ENCODE results near the gene MRPL40.

DNA sequence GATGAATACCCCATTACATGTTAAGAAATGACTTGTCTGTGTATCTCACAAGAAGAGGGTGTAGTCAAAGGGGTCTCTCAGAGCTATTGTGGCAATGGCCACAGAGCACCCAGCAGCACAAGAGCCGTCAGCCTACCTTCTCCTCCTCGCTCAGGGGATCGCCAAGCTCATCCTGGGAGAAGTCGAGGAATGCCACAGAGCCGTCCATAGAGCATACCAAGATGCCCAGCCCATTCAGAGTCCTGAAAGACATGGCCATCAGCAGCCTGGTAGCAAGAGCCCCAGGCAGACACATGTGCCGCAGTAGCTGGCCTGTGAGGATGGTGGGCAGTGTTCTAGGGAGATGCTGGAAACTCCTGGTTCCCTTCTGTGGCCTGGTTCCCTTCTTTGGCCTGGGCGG lies 44.8 kb upstream of the MRPL40 start:
- TF ChIP-seq, protein P1, sequence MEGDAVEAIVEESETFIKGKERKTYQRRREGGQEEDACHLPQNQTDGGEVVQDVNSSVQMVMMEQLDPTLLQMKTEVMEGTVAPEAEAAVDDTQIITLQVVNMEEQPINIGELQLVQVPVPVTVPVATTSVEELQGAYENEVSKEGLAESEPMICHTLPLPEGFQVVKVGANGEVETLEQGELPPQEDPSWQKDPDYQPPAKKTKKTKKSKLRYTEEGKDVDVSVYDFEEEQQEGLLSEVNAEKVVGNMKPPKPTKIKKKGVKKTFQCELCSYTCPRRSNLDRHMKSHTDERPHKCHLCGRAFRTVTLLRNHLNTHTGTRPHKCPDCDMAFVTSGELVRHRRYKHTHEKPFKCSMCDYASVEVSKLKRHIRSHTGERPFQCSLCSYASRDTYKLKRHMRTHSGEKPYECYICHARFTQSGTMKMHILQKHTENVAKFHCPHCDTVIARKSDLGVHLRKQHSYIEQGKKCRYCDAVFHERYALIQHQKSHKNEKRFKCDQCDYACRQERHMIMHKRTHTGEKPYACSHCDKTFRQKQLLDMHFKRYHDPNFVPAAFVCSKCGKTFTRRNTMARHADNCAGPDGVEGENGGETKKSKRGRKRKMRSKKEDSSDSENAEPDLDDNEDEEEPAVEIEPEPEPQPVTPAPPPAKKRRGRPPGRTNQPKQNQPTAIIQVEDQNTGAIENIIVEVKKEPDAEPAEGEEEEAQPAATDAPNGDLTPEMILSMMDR (IDR thresholded peaks at IDR 0.05 in 2 of 3, conservative IDR thresholded peaks at IDR 0.05 in 1 of 3; ENCODE audit: borderline replicate concordance in 1 of 3, insufficient read depth in 1 of 3, low read depth in 2 of 3, low read length in 2 of 3), result no peak
- TF ChIP-seq, protein P2, sequence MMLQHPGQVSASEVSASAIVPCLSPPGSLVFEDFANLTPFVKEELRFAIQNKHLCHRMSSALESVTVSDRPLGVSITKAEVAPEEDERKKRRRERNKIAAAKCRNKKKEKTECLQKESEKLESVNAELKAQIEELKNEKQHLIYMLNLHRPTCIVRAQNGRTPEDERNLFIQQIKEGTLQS (IDR thresholded peaks at IDR 0.05), result no peak
- no peak for TF ChIP-seq POLR2AphosphoS5 (IDR thresholded peaks at IDR 0.05; ENCODE audit: low read depth, low read length)
- TF ChIP-seq POLR2A (IDR thresholded peaks at IDR 0.05; ENCODE audit: borderline replicate concordance, extremely low read depth, insufficient read depth, insufficient read length), result no peak
- TF ChIP-seq, protein P3, sequence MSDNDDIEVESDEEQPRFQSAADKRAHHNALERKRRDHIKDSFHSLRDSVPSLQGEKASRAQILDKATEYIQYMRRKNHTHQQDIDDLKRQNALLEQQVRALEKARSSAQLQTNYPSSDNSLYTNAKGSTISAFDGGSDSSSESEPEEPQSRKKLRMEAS (IDR thresholded peaks at IDR 0.05), result no peak
- no peak for TF ChIP-seq EZH2 (IDR thresholded peaks at IDR 0.05)
- TF ChIP-seq EZH2phosphoT487 (IDR thresholded peaks at IDR 0.05; ENCODE audit: borderline replicate concordance), result no peak
- no peak for TF ChIP-seq RAD21 (IDR thresholded peaks at IDR 0.05; ENCODE audit: low read depth)
- no peak for TF ChIP-seq ZNF274 (IDR thresholded peaks at IDR 0.05; ENCODE audit: low read depth, low read length)
- TF ChIP-seq CBX3 (IDR thresholded peaks at IDR 0.05; ENCODE audit: low read depth), result no peak
- no peak for TF ChIP-seq SIN3A (IDR thresholded peaks at IDR 0.05; ENCODE audit: low read depth)
- no peak for TF ChIP-seq YY1 (IDR thresholded peaks at IDR 0.05; ENCODE audit: extremely low read depth, insufficient replicate concordance, low read depth, low read length)
- TF ChIP-seq CEBPB (IDR thresholded peaks at IDR 0.05; ENCODE audit: low read depth), result no peak
